ENCODE data around the gene RUNX1.

DNA sequence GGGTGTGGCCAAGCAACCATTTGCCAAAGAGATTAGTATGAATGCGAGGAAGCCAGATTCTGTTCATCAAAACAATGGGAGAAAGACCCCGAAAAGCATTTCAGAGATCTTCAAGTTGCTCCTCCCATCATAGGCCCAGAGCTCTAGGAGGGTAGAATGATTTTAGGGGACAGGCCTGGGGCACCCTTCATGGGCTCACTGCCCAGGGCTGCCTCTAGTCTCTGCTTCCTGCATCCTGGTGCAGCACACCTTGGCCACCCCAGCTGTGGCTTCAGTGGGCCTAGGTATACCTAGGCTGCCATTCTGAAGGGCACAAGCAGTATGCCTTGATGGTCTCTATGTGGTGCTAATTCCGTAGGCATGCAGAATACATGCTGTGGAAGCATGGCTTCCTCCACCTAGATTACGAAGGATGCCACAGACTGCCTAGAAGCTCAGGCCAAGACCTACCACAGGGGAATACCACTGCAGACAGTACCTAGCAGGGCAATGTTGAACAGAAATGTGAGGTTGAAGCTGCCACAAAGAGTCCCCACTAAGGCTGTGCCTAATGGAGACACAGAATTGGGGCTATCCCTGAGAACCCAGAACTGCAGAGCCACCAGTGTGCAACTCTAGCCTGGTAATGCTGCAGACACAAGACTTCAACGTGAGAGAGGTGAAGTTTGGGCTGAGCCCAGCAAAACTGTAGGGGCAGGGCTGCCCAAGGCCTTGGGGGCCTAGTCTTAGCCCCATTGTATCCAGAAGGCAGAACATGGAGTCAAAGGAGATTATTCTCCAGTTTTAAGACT, 221.5 kb downstream of the RUNX1 start:
- TF ChIP-seq POLR2A (IDR thresholded peaks at IDR 0.05; ENCODE audit: low read depth, low read length) (no peak), POLR2AphosphoS5 (IDR thresholded peaks at IDR 0.05; ENCODE audit: low read depth, low read length) (no peak)
